ENCODE measurements around the gene ZBTB17. TPM values are rescaled to one million over a fixed set of nuclear protein-coding genes. Genes with fewer than 3 reads are reported as not detected.

ZBTB17 gene
- total and polyA plus RNA-seq, 9 of the 15 experiments (the other 6 are each of a cell fraction or from before 2014, with no cell fraction given) = 1.1 to 53.4 (median 29.6) TPM

DNA sequence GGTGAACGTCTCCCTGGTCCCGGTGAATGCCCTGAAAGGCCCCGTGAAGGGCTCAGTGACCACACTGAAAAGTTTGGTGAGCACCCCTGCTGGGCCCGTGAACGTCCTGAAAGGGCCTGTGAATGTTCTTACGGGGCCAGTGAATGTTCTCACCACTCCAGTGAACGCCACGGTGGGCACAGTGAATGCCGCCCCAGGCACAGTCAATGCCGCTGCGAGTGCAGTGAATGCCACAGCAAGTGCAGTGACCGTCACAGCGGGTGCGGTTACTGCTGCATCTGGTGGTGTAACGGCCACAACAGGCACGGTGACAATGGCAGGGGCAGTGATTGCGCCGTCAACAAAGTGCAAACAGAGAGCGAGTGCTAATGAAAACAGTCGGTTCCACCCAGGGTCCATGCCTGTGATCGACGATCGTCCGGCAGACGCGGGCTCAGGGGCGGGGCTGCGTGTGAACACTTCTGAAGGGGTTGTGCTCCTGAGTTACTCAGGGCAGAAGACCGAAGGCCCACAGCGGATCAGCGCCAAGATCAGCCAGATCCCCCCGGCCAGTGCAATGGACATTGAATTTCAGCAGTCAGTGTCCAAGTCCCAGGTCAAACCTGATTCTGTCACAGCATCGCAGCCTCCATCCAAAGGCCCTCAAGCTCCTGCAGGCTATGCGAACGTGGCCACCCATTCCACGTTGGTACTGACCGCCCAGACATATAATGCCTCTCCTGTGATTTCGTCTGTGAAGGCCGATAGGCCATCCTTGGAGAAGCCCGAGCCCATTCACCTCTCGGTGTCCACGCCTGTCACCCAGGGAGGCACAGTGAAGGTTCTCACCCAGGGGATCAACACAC, 41.5 kb downstream of the ZBTB17 start (continued):
- TF ChIP-seq NEUROD1 (IDR thresholded peaks at IDR 0.05; ENCODE audit: borderline replicate concordance, low read depth, low read length, partially characterized antibody) (no peak), CEBPB (tag; IDR thresholded peaks at IDR 0.05) (no peak)

DNA sequence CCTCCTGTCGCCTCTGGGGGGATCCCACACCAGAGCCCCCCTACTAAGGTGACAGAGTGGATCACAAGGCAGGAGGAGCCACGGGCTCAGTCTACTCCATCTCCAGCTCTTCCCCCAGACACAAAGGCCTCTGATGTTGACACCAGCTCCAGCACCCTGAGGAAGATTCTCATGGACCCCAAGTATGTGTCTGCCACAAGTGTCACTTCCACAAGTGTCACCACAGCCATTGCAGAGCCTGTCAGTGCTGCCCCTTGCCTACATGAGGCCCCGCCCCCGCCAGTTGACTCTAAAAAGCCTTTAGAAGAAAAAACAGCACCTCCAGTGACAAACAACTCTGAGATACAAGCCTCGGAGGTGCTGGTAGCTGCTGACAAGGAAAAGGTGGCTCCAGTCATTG, 42.2 kb downstream of the ZBTB17 start:
- peaks cover 100% of the 10 kb centered on the region for H3K36me3 ChIP-seq (ENCODE audit: control insufficient read depth, insufficient read depth, low read length)
- no peak for FAIRE-seq
- no peaks in the 10 kb centered on the region for H4K20me1 ChIP-seq (replicated peaks; ENCODE audit: control insufficient read depth, insufficient read depth, low read length)
- no peak overlapping the region for H3K27ac ChIP-seq (ENCODE audit: extremely low read depth, low read depth, low read length)
- H3K9me3 ChIP-seq (replicated peaks; ENCODE audit: control insufficient read depth, insufficient read depth, low read depth, low read length) = no peaks in the 10 kb centered on the region
- no peak for ATAC-seq
- no peak for DNase-seq (ENCODE audit: extremely low read depth in 1 of 4, low spot score in 3 of 4)
- H3K4me2 ChIP-seq (ENCODE audit: insufficient read depth, low read length) = no peak overlapping the region
- WGBS (ENCODE audit: insufficient coverage, low coverage, missing lambda C conversion rate) = 87% methylated on average over 5 of the region's 5 CpGs
- in situ Hi-C loops (cut with MboI) = no loop called here
- intact Hi-C loops (cut with micrococcal nuclease) = no loop called here
- no TSS peak for BruUV-seq (replicated peaks)
- TF ChIP-seq POLR2AphosphoS5 (IDR thresholded peaks at IDR 0.05; ENCODE audit: control insufficient read depth, insufficient read depth, low read depth, low read length) = peak; percentile 35; the same call in 1 of the 2 replicates
- no peak for TF ChIP-seq ZNF174 (CRISPR knock-in tag; IDR thresholded peaks at IDR 0.05)
- H3K9me1 ChIP-seq (ENCODE audit: control insufficient read depth, insufficient read depth, low read length) = no peaks in the 10 kb centered on the region
- H2AFZ ChIP-seq (ENCODE audit: low read depth, low read length) = no peak overlapping the region
- CTCF ChIA-PET (ENCODE audit: low intra/inter-chr PET ratio) = no interaction called here
- H3K79me2 ChIP-seq (ENCODE audit: control insufficient read depth, insufficient read depth, low read length) = peaks cover 3% of the 10 kb centered on the region; the same call in 1 of the 3 replicates
- 0 out of 5 replicates have a peak, but pooled peaks cover 0 to 8% of the 10 kb centered on the region in 2 experiments for H3K4me1 ChIP-seq (replicated peaks in 1 of 2; ENCODE audit: control insufficient read depth in 2 of 2, insufficient read depth in 2 of 2, low read length in 2 of 2)
- H3K27me3 ChIP-seq (ENCODE audit: control insufficient read depth in 2 of 2, insufficient read depth in 2 of 2, low read length in 2 of 2) = no peaks in the 10 kb centered on the region
- no peak overlapping the region for H3K4me3 ChIP-seq
- POLR2A ChIA-PET = interaction anchor here (1.5 kb wide), 1 partner anchor 12 kb away, joined by 5 read pairs; no protein-coding TSS in a partner anchor
- no peak overlapping the region for H3K9ac ChIP-seq (ENCODE audit: insufficient read depth in 1 of 2, low read depth in 2 of 2, low read length in 2 of 2)

All from K562 (cell line).